H1 (cell line): ENCODE data around the gene CITED1. TPM values are rescaled to one million over a fixed set of nuclear protein-coding genes. Genes with fewer than 3 reads are reported as not detected.

Experiments
- CHD2 ChIP-seq: IDR thresholded peaks from 2 replicates; pipeline ENCODE4 v1.6.1; 2012; ENCODE audit warnings: low read length, improper control_type of control experiment
- E2F6 ChIP-seq: IDR thresholded peaks from 2 replicates; pipeline ENCODE4 v1.6.1; 2012; ENCODE audit warnings: inconsistent platforms
- JUN ChIP-seq: IDR thresholded peaks from 2 replicates; pipeline ENCODE4 v1.6.1; 2011; ENCODE audit warnings: low read depth, mild to moderate bottlenecking, improper control_type of control experiment, low read length
- KDM1A ChIP-seq: fragments of 200-600, 300-600 bp; sonication (generic); IDR thresholded peaks from 2 replicates; pipeline ENCODE4 v1.7.1; 2016; ENCODE audit warnings: mild to moderate bottlenecking, low read length, borderline replicate concordance
- TAF7 ChIP-seq: optimal IDR thresholded peaks from 2 replicates; pipeline ENCODE3; 2011; ENCODE audit warnings: low read depth, mild to moderate bottlenecking, inconsistent platforms, low read length, moderate library complexity, borderline replicate concordance
- polyA plus RNA-seq, 7 experiments: library from polyadenylated mRNA; depleted of rRNA in 3 of 7; stranded (reverse) in 5 of 7; unstranded in 2 of 7; fragments of >200 nt in 5 of 7; fragments of 200-250 nt in 2 of 7; gene quantifications; 1 replicate in 5 of 7; 2 replicates in 1 of 7; 4 replicates in 1 of 7; pipeline versions ENCODE4 v1.2.1 to v1.2.3, GENCODE V29; 2011 to 2013; ENCODE audit warnings: missing spikeins in 2 of 7, mixed read lengths in 2 of 7
- total RNA-seq: library from RNA; stranded (reverse); fragmentation: NEBNext Ultra II Directional; extraction: Animal tissue kit (Norgen Biotek cat#: 25700); gene quantifications from 2 replicates; pipeline ENCODE4 v1.2.1, GENCODE V29; 2021

Gene CITED1
- total and polyA plus RNA-seq, 2 of the 8 experiments (the other 6 are each of a cell fraction or from before 2014, with no cell fraction given): 1.2 to 2.4 TPM

- TF ChIP-seq KDM1A: no peak
- TF ChIP-seq JUN: no peak
- TF ChIP-seq E2F6: no peak
- TF ChIP-seq CHD2: no peak
- no peak for TF ChIP-seq TAF7
Measured at GRCh38 chrX:72314881-72315280, 9.2 kb upstream of the CITED1 start (continued).
